Activated CD8-positive, alpha-beta T cell treated with anti-CD3 and anti-CD28 coated beads, Interleukin-2, amount 10 ng/mL, durations not matched to agents 7 days and 5 days (primary cell): ENCODE data around the gene RTTN. TPM values are rescaled to one million over a fixed set of nuclear protein-coding genes. Genes with fewer than 3 reads are reported as not detected.

Source experiments
- ATAC-seq: fragments of 150-1000 bp; cut with Tn5 transposase; one replicate; pipeline ENCODE4 v1.10.0; 2021; ENCODE audit warnings: moderate library complexity
- CTCF ChIA-PET: fragments of 350-600 bp; sonication (Branson Sonifier 250); formaldehyde crosslinking; loops from one replicate; lab custom pipeline; 2021; ENCODE audit warnings: antibody characterized with exemption; lab: Charles Lee
- POLR2A ChIA-PET: fragments of 350-600 bp; sonication (Branson Sonifier 250); formaldehyde crosslinking; loops from one replicate; lab custom pipeline; 2021; ENCODE audit warnings: antibody characterized with exemption; lab: Charles Lee
- DNase-seq: peaks from one replicate; pipeline ENCODE4 v3.0.0-alpha.2; 2020
- H3K27ac Mint-ChIP-seq: one replicate; pipeline ENCODE4 v1.8.0; 2021; ENCODE audit warnings: mild to moderate bottlenecking, mixed read lengths
- H3K27me3 Mint-ChIP-seq: one replicate; pipeline ENCODE4 v1.8.0; 2021; ENCODE audit warnings: low read depth, mixed read lengths
- H3K36me3 Mint-ChIP-seq: one replicate; pipeline ENCODE4 v1.8.0; 2021; ENCODE audit warnings: low read depth, mixed read lengths
- H3K4me1 Mint-ChIP-seq: one replicate; pipeline ENCODE4 v1.8.0; 2021; ENCODE audit warnings: low read depth, mixed read lengths
- H3K4me3 Mint-ChIP-seq: one replicate; pipeline ENCODE4 v1.8.0; 2021; ENCODE audit warnings: mild to moderate bottlenecking, mixed read lengths
- H3K9me3 Mint-ChIP-seq: one replicate; pipeline ENCODE4 v1.8.0; 2022; ENCODE audit warnings: mixed read lengths; ENCODE audit not compliant: insufficient read depth
- total RNA-seq, 2 experiments: library from RNA; stranded (reverse); gene quantifications; one replicate each; pipeline ENCODE4 v1.2.3, GENCODE V29; 2021

RTTN gene
- total RNA-seq, 2 experiments from 2014 or later = 30.1 to 30.8 TPM

DNA sequence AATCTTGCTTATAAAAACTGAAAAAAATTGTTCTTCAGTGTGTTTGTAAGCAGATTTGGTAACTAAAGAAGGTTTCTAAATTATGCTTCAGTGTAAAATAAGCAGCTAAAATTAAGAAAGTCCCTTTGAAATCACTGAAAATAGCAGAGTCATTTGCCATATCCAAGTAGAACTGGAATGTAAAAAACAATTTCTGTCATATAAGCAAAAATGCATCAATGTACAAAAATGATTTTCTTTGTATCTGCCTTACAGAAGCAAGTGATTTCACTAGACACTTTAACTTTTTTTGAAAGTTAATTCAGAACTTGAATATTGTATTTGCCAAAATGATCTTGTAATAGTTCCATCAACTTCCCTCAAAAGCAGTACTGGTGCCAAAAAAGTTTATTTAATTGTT, 136.1 kb downstream of the RTTN start:
- peaks cover 14% of the 10 kb centered on the region for H3K4me1 Mint-ChIP-seq
- DNase-seq (no peak), ATAC-seq (no peak)
- H3K4me3 Mint-ChIP-seq = no peak overlapping the region
- no peaks in the 10 kb centered on the region for H3K27me3 Mint-ChIP-seq
- POLR2A ChIA-PET = no interaction called here
- no peak overlapping the region for H3K27ac Mint-ChIP-seq
- H3K9me3 Mint-ChIP-seq = no peaks in the 10 kb centered on the region
- CTCF ChIA-PET = interaction anchor here (1.1 kb wide), 2 partner anchors 126 to 157 kb away, joined by 3 to 4 read pairs; no protein-coding TSS in a partner anchor
- H3K36me3 Mint-ChIP-seq = peaks cover 27% of the 10 kb centered on the region

DNA sequence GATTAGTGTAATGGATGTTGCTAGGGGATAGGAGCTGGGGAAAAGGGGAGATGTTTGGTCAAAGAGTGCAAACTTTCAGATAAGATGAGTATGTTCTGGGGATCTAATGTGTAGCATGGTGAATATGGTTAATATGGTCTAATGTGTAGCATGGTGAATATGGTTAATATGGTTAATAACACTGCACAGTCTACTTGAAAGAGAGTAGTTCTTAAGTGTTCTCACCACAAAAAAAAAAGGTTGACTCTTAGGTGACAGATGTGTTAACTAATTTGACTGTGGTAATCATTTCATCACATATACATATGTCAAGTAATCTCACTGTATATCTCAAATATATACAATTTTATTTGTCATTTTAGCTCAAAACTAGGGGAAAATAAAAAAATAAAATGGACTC, 136.5 kb downstream of the RTTN start:
- DNase-seq (no peak), ATAC-seq (no peak)

DNA sequence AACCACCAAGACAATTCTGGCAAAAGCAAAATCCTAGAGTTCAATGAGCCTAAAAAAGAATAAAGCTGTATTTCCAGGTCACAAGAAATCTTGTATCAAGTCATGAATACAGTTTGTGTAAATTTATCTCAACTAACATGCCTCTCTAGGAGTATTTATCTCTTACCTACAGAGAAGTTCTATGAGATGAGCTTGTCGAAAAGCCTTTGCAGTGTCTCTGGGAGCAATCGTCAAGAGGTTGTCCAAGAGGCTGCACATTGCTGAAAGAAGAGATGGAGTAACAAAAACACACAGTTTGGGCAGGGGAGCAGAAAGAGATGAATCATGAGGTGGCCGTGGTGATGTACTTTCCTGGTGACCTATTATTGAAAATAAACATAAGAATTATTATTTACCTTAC, 145.8 kb downstream of the RTTN start:
- DNase-seq = no peak

More for the DNA sequence above, 136.5 kb downstream of the RTTN start:
- no peaks in the 10 kb centered on the region for H3K9me3 Mint-ChIP-seq
- peaks cover 14% of the 10 kb centered on the region for H3K4me1 Mint-ChIP-seq
- H3K27ac Mint-ChIP-seq = no peak overlapping the region
- H3K4me3 Mint-ChIP-seq = no peak overlapping the region
- ChIA-PET CTCF (no interaction called here), POLR2A (no interaction called here)
- H3K36me3 Mint-ChIP-seq = peaks cover 23% of the 10 kb centered on the region
- H3K27me3 Mint-ChIP-seq = no peaks in the 10 kb centered on the region

DNA sequence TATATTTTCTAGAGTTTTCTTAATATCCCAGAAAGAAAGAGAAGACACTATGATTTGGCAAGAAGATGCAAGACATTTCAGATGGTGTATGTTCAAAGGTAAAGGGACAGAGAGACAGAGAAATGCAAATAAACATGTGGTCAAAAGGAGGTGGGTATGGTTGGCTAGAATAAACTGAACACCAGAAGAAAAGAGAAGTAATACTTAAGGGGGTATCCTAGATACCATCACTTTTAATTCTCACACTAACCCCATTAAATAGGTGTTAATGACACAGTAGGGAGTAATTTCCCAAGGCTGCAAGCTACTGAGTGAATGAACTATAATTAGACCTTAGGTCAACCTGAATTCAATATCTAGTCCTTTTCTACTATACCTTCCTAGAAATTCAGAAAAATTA, 146.6 kb downstream of the RTTN start:
- POLR2A ChIA-PET = no interaction called here
- no peak for ATAC-seq

More for the DNA sequence above, 145.8 kb downstream of the RTTN start:
- no peaks in the 10 kb centered on the region for H3K27me3 Mint-ChIP-seq
- POLR2A ChIA-PET = no interaction called here
- no peaks in the 10 kb centered on the region for H3K4me1 Mint-ChIP-seq
- no peak for ATAC-seq
- H3K9me3 Mint-ChIP-seq = no peaks in the 10 kb centered on the region
- no peak overlapping the region for H3K27ac Mint-ChIP-seq
- H3K36me3 Mint-ChIP-seq = peaks cover 26% of the 10 kb centered on the region
- H3K4me3 Mint-ChIP-seq = no peak overlapping the region
- CTCF ChIA-PET = no interaction called here

DNA sequence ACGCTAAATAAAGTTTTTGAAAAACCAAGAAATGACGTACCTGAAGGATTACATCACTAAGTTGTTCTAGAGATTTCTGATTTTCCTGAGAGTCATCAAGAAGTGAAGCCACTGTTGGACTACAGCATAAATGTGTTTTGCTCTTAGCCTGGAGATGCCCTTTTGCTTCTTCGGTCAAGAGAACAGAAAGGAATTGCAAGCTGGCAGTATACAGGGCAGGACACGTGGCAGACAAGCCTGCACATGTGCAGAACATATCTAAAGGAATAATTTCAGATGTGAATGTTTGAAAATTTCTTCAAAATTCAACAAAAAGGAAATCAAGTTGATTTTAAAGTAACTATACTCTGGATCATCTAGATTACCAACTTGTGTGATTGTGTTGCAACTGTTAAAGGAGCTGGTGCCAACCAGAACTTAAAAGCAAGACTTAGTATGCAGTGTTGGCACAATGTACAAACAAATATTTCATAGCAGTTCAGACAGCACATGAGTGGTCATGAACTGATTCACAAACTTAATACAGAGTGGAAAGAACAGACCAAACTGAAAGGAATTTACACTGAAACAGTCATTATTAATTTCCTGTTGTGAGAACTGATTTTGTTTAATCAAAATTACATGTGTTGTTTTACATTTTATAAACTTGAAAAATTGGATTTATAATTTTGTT, 157.4 kb downstream of the RTTN start:
- ChIA-PET CTCF (no interaction called here), POLR2A (no interaction called here)
- no peak overlapping the region for H3K4me3 Mint-ChIP-seq
- no peak overlapping the region for H3K27ac Mint-ChIP-seq
- no peak for DNase-seq
- H3K27me3 Mint-ChIP-seq = no peaks in the 10 kb centered on the region
- H3K4me1 Mint-ChIP-seq = no peaks in the 10 kb centered on the region
- H3K36me3 Mint-ChIP-seq = peaks cover 37% of the 10 kb centered on the region
- no peak for ATAC-seq
- no peaks in the 10 kb centered on the region for H3K9me3 Mint-ChIP-seq

More for the DNA sequence above, 146.6 kb downstream of the RTTN start:
- H3K27ac Mint-ChIP-seq = no peak overlapping the region
- no peak overlapping the region for H3K4me3 Mint-ChIP-seq
- no peak for DNase-seq
- no peaks in the 10 kb centered on the region for H3K4me1 Mint-ChIP-seq
- H3K36me3 Mint-ChIP-seq = peaks cover 26% of the 10 kb centered on the region
- CTCF ChIA-PET = no interaction called here
- H3K9me3 Mint-ChIP-seq = no peaks in the 10 kb centered on the region
- no peaks in the 10 kb centered on the region for H3K27me3 Mint-ChIP-seq

- H3K4me3 Mint-ChIP-seq = no peak overlapping the region
- no peaks in the 10 kb centered on the region for H3K4me1 Mint-ChIP-seq
- ATAC-seq (no peak), DNase-seq (no peak)
- no peaks in the 10 kb centered on the region for H3K9me3 Mint-ChIP-seq
- CTCF ChIA-PET = no interaction called here
- POLR2A ChIA-PET = no interaction called here
- no peaks in the 10 kb centered on the region for H3K27me3 Mint-ChIP-seq
- no peak overlapping the region for H3K27ac Mint-ChIP-seq
- H3K36me3 Mint-ChIP-seq = peaks cover 40% of the 10 kb centered on the region
Observed at GRCh38 chr18:70046796-70047195, 158.7 kb downstream of the RTTN start.

GRCh38 chr18:70046207-70046606, 159.3 kb downstream of the RTTN start:
- POLR2A ChIA-PET = no interaction called here
- H3K4me1 Mint-ChIP-seq = no peaks in the 10 kb centered on the region
- H3K36me3 Mint-ChIP-seq = peaks cover 41% of the 10 kb centered on the region
- H3K27ac Mint-ChIP-seq = no peak overlapping the region
- no peaks in the 10 kb centered on the region for H3K9me3 Mint-ChIP-seq
- ATAC-seq (no peak), DNase-seq (no peak)
- no peak overlapping the region for H3K4me3 Mint-ChIP-seq
- CTCF ChIA-PET = no interaction called here
- no peaks in the 10 kb centered on the region for H3K27me3 Mint-ChIP-seq

DNA sequence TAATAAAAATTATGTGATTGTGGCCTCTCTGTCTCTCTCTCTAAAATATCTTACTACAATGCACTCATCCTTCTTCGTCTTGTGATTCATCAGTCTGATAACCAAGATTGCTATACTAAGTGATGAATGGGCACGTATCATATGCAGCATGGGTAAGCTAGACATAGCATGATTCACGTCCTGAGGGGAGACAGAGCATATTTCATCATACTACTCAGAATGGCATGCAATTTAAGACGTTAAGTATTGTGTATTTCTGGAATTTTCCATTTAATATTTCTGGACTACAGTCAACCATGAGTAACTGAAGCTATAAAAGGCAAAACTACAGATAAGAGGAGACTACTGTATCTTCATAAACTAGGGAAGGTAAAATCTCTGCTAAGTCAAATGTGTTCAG, 160.9 kb downstream of the RTTN start:
- ChIA-PET CTCF (no interaction called here), POLR2A (no interaction called here)
- H3K9me3 Mint-ChIP-seq = no peaks in the 10 kb centered on the region
- no peaks in the 10 kb centered on the region for H3K27me3 Mint-ChIP-seq
- no peak overlapping the region for H3K27ac Mint-ChIP-seq
- H3K36me3 Mint-ChIP-seq = peaks cover 32% of the 10 kb centered on the region
- no peak for DNase-seq
- H3K4me1 Mint-ChIP-seq = no peaks in the 10 kb centered on the region
- no peak for ATAC-seq
- no peak overlapping the region for H3K4me3 Mint-ChIP-seq

- no peak overlapping the region for H3K27ac Mint-ChIP-seq
- no peaks in the 10 kb centered on the region for H3K4me1 Mint-ChIP-seq
- no peak overlapping the region for H3K4me3 Mint-ChIP-seq
- ChIA-PET CTCF (no interaction called here), POLR2A (no interaction called here)
- DNase-seq (no peak), ATAC-seq (no peak)
- H3K9me3 Mint-ChIP-seq = no peaks in the 10 kb centered on the region
- H3K27me3 Mint-ChIP-seq = no peaks in the 10 kb centered on the region
- H3K36me3 Mint-ChIP-seq = peaks cover 42% of the 10 kb centered on the region
Observed at GRCh38 chr18:70041459-70042050, 163.9 kb downstream of the RTTN start.

DNA sequence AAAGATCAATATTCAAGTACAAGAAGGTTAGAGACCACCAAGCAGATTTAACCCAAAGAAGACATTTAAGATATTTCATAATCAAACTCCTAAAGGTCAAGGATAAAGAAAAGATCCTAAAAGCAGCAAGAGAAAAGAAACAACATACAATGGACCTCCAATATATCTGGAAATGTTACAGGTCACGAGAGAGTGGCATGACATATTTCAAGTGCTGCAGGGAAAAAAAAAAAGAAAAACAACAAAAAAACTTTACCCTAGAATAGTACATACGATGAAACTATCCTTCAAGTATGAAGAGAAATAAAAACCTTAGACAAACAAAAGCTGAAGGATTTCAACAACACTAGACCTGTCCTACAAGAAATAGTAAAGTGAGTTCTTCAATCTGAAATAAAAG, 166.3 kb downstream of the RTTN start:
- Mint-ChIP-seq H3K27me3 (no peaks in the 10 kb centered on the region), H3K27ac (no peak overlapping the region), H3K4me1 (no peaks in the 10 kb centered on the region), H3K9me3 (no peaks in the 10 kb centered on the region), H3K4me3 (no peak overlapping the region), H3K36me3 (peaks cover 50% of the 10 kb centered on the region)
- no peak for ATAC-seq
- ChIA-PET POLR2A (no interaction called here), CTCF (no interaction called here)
- DNase-seq = no peak

DNA sequence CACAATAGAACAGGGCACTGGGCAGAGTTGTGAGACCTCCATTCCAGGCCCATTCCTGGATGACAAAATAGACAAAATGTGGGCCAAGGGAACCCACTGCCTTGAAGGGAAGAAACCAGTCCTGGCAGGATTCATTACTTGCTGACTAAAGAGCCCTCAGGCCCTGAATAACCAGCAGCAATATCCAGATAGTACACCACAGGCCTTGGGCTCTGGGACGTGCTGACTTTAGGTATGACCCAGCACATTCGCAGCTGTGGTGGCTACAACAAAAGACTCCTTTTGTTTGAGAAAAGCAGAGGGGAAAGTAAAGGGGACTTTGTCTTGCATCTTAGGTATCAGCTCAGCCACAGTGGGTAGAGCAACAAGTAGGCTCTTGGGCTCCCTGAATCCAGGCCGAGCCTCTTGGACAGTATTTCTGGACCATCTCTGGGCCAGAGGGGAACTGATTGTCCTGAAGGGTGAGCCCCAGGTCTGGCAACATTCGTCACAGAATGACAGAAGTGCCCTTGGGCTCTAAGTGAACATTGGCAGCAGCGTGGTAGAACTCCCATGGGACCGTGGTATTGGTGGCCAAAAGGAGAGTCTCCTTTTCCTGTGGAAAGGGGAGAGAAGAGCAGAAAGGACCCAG, 167.9 kb downstream of the RTTN start:
- DNase-seq (no peak), ATAC-seq (no peak)
- ChIA-PET CTCF (no interaction called here), POLR2A (no interaction called here)
- peak overlapping the region; percentile 18 for H3K27ac Mint-ChIP-seq
- H3K27me3 Mint-ChIP-seq = no peaks in the 10 kb centered on the region
- peaks cover 56% of the 10 kb centered on the region for H3K36me3 Mint-ChIP-seq
- H3K4me1 Mint-ChIP-seq = no peaks in the 10 kb centered on the region
- H3K4me3 Mint-ChIP-seq = no peak overlapping the region
- no peaks in the 10 kb centered on the region for H3K9me3 Mint-ChIP-seq

- ATAC-seq (no peak), DNase-seq (no peak)
- no peaks in the 10 kb centered on the region for H3K27me3 Mint-ChIP-seq
- H3K27ac Mint-ChIP-seq = no peak overlapping the region
- no peaks in the 10 kb centered on the region for H3K9me3 Mint-ChIP-seq
- ChIA-PET POLR2A (no interaction called here), CTCF (no interaction called here)
- no peaks in the 10 kb centered on the region for H3K4me1 Mint-ChIP-seq
- H3K4me3 Mint-ChIP-seq = no peak overlapping the region
- peaks cover 58% of the 10 kb centered on the region for H3K36me3 Mint-ChIP-seq
Observed at GRCh38 chr18:70036771-70037347, 168.6 kb downstream of the RTTN start.
